OCI-LY7 (cell line): ENCODE data around the gene EXOC6B. TPM values are rescaled to one million over a fixed set of nuclear protein-coding genes. Genes with fewer than 3 reads are reported as not detected.

Experiments used
- BruUV-seq: library from RNA; stranded (reverse); fragments of 400-500 nt; replicated peaks from 2 replicates; lab custom pipeline; 2021; lab: Mats Ljungman, UMichigan
- CTCF ChIA-PET: fragments of 300-600 bp; sonication (Branson Sonifier 250); formaldehyde crosslinking; loops from one replicate; lab custom pipeline; 2022; ENCODE audit warnings: antibody characterized with exemption; ENCODE audit not compliant: unreplicated experiment; lab: Charles Lee
- POLR2A ChIA-PET: fragments of 300-600 bp; sonication (Branson Sonifier 250); formaldehyde crosslinking; loops from one replicate; lab custom pipeline; 2022; ENCODE audit warnings: antibody characterized with exemption; lab: Charles Lee
- DNase-seq: peaks from one replicate; pipeline ENCODE4 v3.0.0-alpha.2; 2015; ENCODE audit warnings: low spot score
- H2AFZ ChIP-seq: fragments of 200-600 bp; sonication (generic), shearing (Covaris generic); 2 replicates; pipeline ENCODE4 v1.6.1; 2014; ENCODE audit warnings: mild to moderate bottlenecking, antibody characterized with exemption, low read length, moderate library complexity
- H3K27ac ChIP-seq: fragments of 200-600 bp; sonication (generic); 2 replicates; pipeline ENCODE4 v1.5.1; 2014; ENCODE audit warnings: mixed run types, low read depth, mild to moderate bottlenecking, moderate library complexity, low read length, inconsistent platforms; ENCODE audit not compliant: poor library complexity, severe bottlenecking
- H3K36me3 ChIP-seq: fragments of 200-600 bp; sonication (generic); 2 replicates; pipeline ENCODE4 v1.6.1; 2014; ENCODE audit warnings: mild to moderate bottlenecking, antibody characterized with exemption, low read length, moderate library complexity, mixed read lengths; ENCODE audit not compliant: insufficient read depth
- H3K4me1 ChIP-seq: fragments of 200-600 bp; sonication (generic); 2 replicates; pipeline ENCODE4 v1.5.1; 2014; ENCODE audit warnings: mild to moderate bottlenecking, low read length; ENCODE audit not compliant: insufficient read depth, poor library complexity, severe bottlenecking
- H3K4me2 ChIP-seq: fragments of 200-600 bp; sonication (generic); 2 replicates; pipeline ENCODE4 v1.6.1; 2014; ENCODE audit warnings: mild to moderate bottlenecking, low read length
- H3K4me3 ChIP-seq: fragments of 200-600 bp; sonication (generic); 2 replicates; pipeline ENCODE4 v1.5.1; 2014; ENCODE audit warnings: mild to moderate bottlenecking, low read depth, low read length; ENCODE audit not compliant: poor library complexity, severe bottlenecking
- H3K79me2 ChIP-seq: fragments of 200-600 bp; sonication (generic); 2 replicates; pipeline ENCODE4 v1.6.1; 2016; ENCODE audit warnings: low read depth, mild to moderate bottlenecking, low read length, moderate library complexity, mixed read lengths; ENCODE audit not compliant: insufficient read depth
- H3K9me2 ChIP-seq: fragments of 200-600 bp; sonication (generic); 2 replicates; pipeline ENCODE4 v1.6.1; 2016; ENCODE audit warnings: mild to moderate bottlenecking, low read length, mixed read lengths; ENCODE audit not compliant: insufficient read depth
- H3K9me3 ChIP-seq: fragments of 200-600 bp; sonication (generic); 2 replicates; pipeline ENCODE4 v1.6.1; 2014; ENCODE audit warnings: mild to moderate bottlenecking, mixed run types, low read length, mixed read lengths
- H4K20me1 ChIP-seq: fragments of 200-600 bp; sonication (generic); 2 replicates; pipeline ENCODE4 v1.6.1; 2014; ENCODE audit warnings: mild to moderate bottlenecking, antibody characterized with exemption, low read length, moderate library complexity, mixed read lengths; ENCODE audit not compliant: insufficient read depth
- EZH2phosphoT487 ChIP-seq: fragments of 200-600 bp; sonication (generic); IDR thresholded peaks from 2 replicates; pipeline ENCODE4 v1.6.1; 2018; ENCODE audit warnings: low read depth, borderline replicate concordance, mild to moderate bottlenecking, mixed run types, antibody characterized with exemption, low read length, moderate library complexity, mixed read lengths
- intact Hi-C: fragments of 100-400 bp; cut with micrococcal nuclease; formaldehyde crosslinking; loops from one replicate; pipeline ENCODE4 v1.10.0; 2022; ENCODE audit not compliant: unreplicated experiment
- total RNA-seq, 2 experiments: library from RNA; depleted of rRNA in 1 of 2; stranded (reverse); fragments of >200 nt in 1 of 2; shearing (Covaris generic) in 1 of 2; gene quantifications; 2 replicates each; pipeline ENCODE4 v1.2.3, GENCODE V29; 2014 to 2022
- TF ChIP-seq, protein P1 (sequence below): fragments of 200-600 bp; sonication (generic); conservative IDR thresholded peaks from 2 replicates; pipeline ENCODE4 v1.5.1; 2014; ENCODE audit warnings: mild to moderate bottlenecking, antibody characterized with exemption, low read length, moderate library complexity, mixed read lengths

EXOC6B gene
- total RNA-seq, 2 experiments from 2014 or later: 5.1 TPM; not detected in 1

GRCh38 chr2:72821983-72822382 is 3.9 kb downstream of the EXOC6B start:
- CTCF ChIA-PET: no interaction called here

GRCh38 chr2:72821118-72821517 is 4.7 kb downstream of the EXOC6B start:
- no TSS peak for BruUV-seq
- ChIA-PET POLR2A (no interaction called here), CTCF (no interaction called here)
- Histone ChIP-seq H3K4me3 (no peak overlapping the region), H4K20me1 (no peaks in the 10 kb centered on the region), H3K9me3 (no peaks in the 10 kb centered on the region), H3K9me2 (no peaks in the 10 kb centered on the region), H3K4me2 (no peak overlapping the region), H3K4me1 (no peaks in the 10 kb centered on the region), H3K79me2 (no peaks in the 10 kb centered on the region), H2AFZ (no peak overlapping the region), H3K27ac (no peak overlapping the region), H3K36me3 (no peaks in the 10 kb centered on the region)
- intact Hi-C loops: no loop called here
- no peak for DNase-seq
- TF ChIP-seq, protein P1, sequence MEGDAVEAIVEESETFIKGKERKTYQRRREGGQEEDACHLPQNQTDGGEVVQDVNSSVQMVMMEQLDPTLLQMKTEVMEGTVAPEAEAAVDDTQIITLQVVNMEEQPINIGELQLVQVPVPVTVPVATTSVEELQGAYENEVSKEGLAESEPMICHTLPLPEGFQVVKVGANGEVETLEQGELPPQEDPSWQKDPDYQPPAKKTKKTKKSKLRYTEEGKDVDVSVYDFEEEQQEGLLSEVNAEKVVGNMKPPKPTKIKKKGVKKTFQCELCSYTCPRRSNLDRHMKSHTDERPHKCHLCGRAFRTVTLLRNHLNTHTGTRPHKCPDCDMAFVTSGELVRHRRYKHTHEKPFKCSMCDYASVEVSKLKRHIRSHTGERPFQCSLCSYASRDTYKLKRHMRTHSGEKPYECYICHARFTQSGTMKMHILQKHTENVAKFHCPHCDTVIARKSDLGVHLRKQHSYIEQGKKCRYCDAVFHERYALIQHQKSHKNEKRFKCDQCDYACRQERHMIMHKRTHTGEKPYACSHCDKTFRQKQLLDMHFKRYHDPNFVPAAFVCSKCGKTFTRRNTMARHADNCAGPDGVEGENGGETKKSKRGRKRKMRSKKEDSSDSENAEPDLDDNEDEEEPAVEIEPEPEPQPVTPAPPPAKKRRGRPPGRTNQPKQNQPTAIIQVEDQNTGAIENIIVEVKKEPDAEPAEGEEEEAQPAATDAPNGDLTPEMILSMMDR: no peak
- TF ChIP-seq EZH2phosphoT487: no peak

More at GRCh38 chr2:72821983-72822382, 3.9 kb downstream of the EXOC6B start:
- Histone ChIP-seq H3K9me2 (no peaks in the 10 kb centered on the region), H3K4me1 (no peaks in the 10 kb centered on the region), H3K36me3 (no peaks in the 10 kb centered on the region), H2AFZ (no peak overlapping the region), H3K4me2 (no peak overlapping the region), H3K79me2 (no peaks in the 10 kb centered on the region), H3K9me3 (no peaks in the 10 kb centered on the region), H3K27ac (no peak overlapping the region), H3K4me3 (no peak overlapping the region), H4K20me1 (no peaks in the 10 kb centered on the region)
- intact Hi-C loops: no loop called here
- no peak for TF ChIP-seq EZH2phosphoT487
- TF ChIP-seq, protein P1: no peak
- no TSS peak for BruUV-seq
- POLR2A ChIA-PET: no interaction called here
- no peak for DNase-seq

DNA sequence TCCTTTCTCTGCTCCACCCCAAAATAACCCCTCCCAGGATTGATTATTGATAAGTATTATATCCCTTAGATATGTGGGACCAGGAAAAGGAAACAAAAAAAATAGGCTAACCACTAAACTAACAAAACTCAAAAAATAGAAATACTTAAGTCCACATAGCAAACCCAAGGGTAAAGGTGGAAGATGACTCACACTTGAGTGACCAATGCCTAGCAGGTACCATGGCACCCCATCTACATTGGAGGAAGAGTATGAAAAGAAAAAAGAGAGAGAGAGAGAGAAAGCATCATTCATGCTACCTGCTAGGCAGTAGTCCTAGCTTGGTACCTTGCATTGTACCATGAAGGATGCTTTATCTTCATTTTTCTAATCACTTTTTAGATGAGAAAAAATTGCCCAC is 6.3 kb downstream of the EXOC6B start:
- no peaks in the 10 kb centered on the region for H4K20me1 ChIP-seq
- H3K36me3 ChIP-seq: no peaks in the 10 kb centered on the region
- TF ChIP-seq, protein P1: no peak
- no peak for TF ChIP-seq EZH2phosphoT487
- H3K4me1 ChIP-seq: no peaks in the 10 kb centered on the region
- H3K4me3 ChIP-seq: no peak overlapping the region
- DNase-seq: no peak
- no peak overlapping the region for H3K27ac ChIP-seq
- no peaks in the 10 kb centered on the region for H3K9me3 ChIP-seq
- no peaks in the 10 kb centered on the region for H3K9me2 ChIP-seq
- ChIA-PET CTCF (no interaction called here), POLR2A (interaction anchor here (0.6 kb wide), 1 partner anchor 47 kb away, joined by 4 read pairs; no protein-coding TSS in a partner anchor)
- no peak overlapping the region for H2AFZ ChIP-seq
- no TSS peak for BruUV-seq
- H3K4me2 ChIP-seq: no peak overlapping the region
- intact Hi-C loops: no loop called here
- H3K79me2 ChIP-seq: no peaks in the 10 kb centered on the region
